ENCODE data around the gene TTC32. TPM values are rescaled to one million over a fixed set of nuclear protein-coding genes. Genes with fewer than 3 reads are reported as not detected.

TTC32 gene
- total RNA-seq, 4 donors from 2014 or later = 12.4 to 28.8 (median 13.7) TPM

- no peaks in the 10 kb centered on the region for H3K9me3 ChIP-seq
- H3K4me1 ChIP-seq = no peaks in the 10 kb centered on the region
- H3K27me3 ChIP-seq = no peaks in the 10 kb centered on the region
- DNase-seq = no peak
- H3K4me3 ChIP-seq (replicated peaks in 1 of 3) = no peak overlapping the region
- no peak for TF ChIP-seq CTCF (IDR thresholded peaks at IDR 0.05)
- TF ChIP-seq POLR2A (IDR thresholded peaks at IDR 0.05) = no peak
- intact Hi-C loops (cut with DNase I) = no loop called here
- H3K27ac ChIP-seq = no peak overlapping the region
- no peaks in the 10 kb centered on the region for H3K36me3 ChIP-seq
- 84% methylated on average over 1 of the region's 1 CpG for WGBS, 2 donors
Observed at GRCh38 chr2:19914266-19914975, 12.6 kb upstream of the TTC32 start.

DNA sequence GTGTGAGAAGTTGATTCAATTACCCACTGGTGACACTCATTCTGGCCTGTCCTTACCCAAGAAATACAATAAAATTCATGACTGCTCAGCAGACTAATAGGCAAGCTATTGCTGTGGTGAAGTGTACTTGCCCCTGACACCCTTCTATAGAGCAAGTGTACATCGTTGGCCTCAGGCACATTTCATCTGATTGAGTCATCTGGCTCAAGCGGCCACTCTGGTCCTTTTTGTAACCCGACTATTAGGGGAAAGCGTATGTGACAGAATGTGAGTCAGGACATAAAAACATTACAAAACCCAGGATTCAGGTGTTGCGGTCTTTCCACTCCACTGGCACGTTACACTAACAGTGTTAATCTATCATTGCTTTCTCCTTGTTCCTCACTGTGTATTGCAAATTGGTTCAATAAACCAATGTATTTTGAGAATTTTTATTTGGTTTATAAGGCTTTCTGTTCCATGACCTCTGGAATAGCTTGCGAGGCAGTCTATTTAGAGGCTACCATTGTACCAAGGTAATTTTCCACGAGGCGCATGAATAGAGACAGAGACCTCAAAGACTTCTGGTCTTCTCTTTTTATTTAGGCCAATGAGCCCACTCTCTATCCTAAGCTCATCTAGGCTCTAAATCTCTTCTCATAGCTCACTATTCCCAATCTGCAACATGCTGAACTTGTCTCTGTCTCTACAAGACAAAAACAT lies 10.2 kb upstream of the TTC32 start:
- intact Hi-C loops (cut with DNase I) = no loop called here
- TF ChIP-seq CTCF (IDR thresholded peaks at IDR 0.05) (no peak), POLR2A (IDR thresholded peaks at IDR 0.05) (no peak)
- Histone ChIP-seq H3K27me3 (no peaks in the 10 kb centered on the region), H3K4me1 (no peaks in the 10 kb centered on the region), H3K4me3 (replicated peaks in 1 of 3) (no peak overlapping the region), H3K27ac (no peak overlapping the region), H3K9me3 (no peaks in the 10 kb centered on the region), H3K36me3 (no peaks in the 10 kb centered on the region)
- DNase-seq = no peak
- WGBS, 2 donors = 93 to 95% methylated on average over 9 of the region's 9 CpGs

GRCh38 chr2:19902216-19902740 lies 495 bp upstream of the TTC32 start:
- Histone ChIP-seq H3K27ac (peak overlapping the region; percentile 94 to 97 (median 97)), H3K4me1 (peaks cover 23 to 25% of the 10 kb centered on the region in 2 donors), H3K36me3 (no peaks in the 10 kb centered on the region), H3K4me3 (replicated peaks in 1 of 3) (peak overlapping the region; percentile 57 to 72 (median 70)), H3K27me3 (no peaks in the 10 kb centered on the region), H3K9me3 (no peaks in the 10 kb centered on the region)
- TF ChIP-seq POLR2A (IDR thresholded peaks at IDR 0.05) = no peak
- no peak for TF ChIP-seq CTCF (IDR thresholded peaks at IDR 0.05)
- WGBS, 2 donors = 2% methylated on average over 20 of the region's 21 CpGs
- intact Hi-C loops (cut with DNase I) = no loop called here
- DNase-seq = no peak

DNA sequence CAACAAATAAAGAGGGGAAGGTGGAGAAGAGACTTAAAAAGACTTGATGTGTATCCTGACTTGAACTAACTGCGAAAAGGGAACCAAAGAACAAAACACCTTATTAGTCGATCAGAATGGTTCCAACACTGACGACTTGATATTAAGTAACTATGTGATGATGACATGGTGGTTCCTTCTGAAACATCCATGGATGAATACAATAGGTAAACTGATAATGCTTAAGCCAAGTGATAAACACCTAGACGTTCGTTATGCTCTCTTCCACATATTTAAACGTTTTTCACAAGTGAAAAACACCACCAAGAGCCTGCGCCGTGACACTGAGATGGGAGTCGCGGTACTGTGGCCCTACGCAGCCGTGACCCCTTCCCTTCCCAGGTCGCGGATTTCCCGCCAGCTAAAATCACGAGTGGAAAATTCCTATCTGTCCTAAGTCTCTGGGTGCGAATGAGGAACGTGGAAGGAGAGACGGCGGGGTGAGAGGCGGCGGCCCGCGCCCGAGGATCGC lies 797 bp downstream of the TTC32 start:
- peak overlapping the region; percentile 94 to 97 (median 97) for H3K27ac ChIP-seq
- 1 to 2% methylated on average over 26 of the region's 26 CpGs for WGBS, 2 donors
- TF ChIP-seq POLR2A (IDR thresholded peaks at IDR 0.05) (no peak), CTCF (IDR thresholded peaks at IDR 0.05) (no peak)
- intact Hi-C loops (cut with DNase I) = no loop called here
- DNase-seq = no peak
- peak overlapping the region; percentile 57 to 72 (median 70) for H3K4me3 ChIP-seq (replicated peaks in 1 of 3)
- peaks cover 23 to 28% of the 10 kb centered on the region in 2 donors for H3K4me1 ChIP-seq
- no peaks in the 10 kb centered on the region for H3K27me3 ChIP-seq
- H3K9me3 ChIP-seq = no peaks in the 10 kb centered on the region
- H3K36me3 ChIP-seq = no peaks in the 10 kb centered on the region

All from thyroid gland (tissue), 4 donors.